HTERT RPE-1 (cell line): Measurements from ENCODE around the gene RAI1.

ENCODE experiments used
- in situ Hi-C: fragments of 300-500 bp; cut with MboI; formaldehyde crosslinking; loops from 4 replicates; pipeline ENCODE4 v1.14.3; 2020; ENCODE audit warnings: low sequenced_read_pairs

RAI1 gene

DNA sequence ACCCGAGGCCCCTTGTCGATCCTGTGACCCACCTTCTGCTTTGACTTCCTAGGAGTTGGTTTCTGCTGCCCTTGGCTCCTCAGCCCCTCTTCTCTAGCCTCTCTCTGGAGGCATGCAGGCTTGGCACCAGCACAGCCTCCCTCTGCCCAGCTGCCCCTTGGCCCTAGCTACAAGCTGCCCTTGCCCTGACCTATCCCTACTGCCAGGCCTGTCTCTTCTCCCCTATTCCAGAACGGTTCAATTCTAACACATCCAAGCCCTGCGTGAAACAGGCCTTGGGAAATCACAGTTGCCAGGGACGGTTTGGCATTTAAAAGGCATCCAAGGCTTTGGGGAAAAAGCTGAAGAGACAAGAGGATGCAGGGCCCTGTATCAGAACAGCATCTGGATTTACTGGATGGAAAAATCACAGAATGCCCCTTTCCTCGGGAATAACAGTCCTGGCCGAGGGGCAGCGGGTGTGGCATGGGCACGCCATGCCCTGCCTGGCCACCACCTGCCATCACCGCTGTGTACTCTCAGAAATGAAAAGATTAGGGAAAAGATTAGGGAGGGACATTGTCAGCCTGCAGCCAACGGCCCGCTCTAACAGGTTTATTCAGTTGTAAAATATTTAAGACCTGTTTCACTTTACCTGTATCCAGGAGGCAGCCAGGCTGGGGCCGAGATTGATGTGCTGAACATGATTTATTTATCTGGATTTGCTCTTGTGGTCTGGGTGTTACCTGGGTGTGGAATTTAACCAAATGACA, 15.8 kb downstream of the RAI1 start:
- in situ Hi-C loops: no loop called here

DNA sequence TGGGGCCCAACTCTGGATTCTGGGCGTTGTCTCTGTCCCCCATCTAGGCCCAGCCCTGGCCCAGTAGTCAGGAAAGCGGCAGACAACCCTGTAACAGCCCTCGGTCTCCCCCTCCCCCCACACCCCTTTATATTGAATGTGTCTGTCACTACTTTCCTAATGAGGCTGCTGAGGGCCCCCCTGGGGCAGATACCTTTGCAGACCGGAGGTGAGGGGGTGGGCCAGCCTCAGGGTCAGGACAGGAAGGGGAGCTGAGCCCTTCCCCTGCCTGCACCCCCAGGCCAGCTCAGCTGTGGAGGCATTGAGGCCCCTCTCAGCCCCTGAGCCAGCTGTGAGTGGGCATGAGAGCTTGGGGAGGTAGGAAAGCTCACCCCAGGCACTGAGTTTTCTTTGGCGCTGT, 17.1 kb downstream of the RAI1 start:
- in situ Hi-C loops: no loop called here

DNA sequence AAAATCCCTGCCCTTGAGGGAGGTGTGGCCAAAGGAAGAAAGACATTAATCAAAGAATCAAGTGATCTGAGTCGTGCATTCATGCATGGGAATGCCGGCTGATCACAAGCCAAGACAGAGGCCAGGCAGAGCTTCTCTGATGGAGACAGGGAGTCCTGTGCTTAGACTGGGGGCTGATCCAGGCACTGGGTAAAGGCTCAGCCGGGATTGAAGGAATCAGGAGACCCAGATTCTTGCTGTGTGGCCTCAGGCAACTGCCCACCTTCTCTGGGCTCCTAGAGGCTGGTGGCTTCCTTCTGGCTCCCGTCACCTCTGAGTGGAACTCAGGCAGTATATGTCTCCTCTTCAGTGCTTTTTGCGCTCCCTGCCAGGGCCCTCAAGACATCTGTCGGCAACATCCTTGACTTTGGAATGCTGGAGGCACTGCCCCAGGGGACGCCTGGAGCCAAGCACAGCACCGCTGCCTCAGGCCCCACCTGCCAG, 17.7 kb downstream of the RAI1 start:
- in situ Hi-C loops: no loop called here

DNA sequence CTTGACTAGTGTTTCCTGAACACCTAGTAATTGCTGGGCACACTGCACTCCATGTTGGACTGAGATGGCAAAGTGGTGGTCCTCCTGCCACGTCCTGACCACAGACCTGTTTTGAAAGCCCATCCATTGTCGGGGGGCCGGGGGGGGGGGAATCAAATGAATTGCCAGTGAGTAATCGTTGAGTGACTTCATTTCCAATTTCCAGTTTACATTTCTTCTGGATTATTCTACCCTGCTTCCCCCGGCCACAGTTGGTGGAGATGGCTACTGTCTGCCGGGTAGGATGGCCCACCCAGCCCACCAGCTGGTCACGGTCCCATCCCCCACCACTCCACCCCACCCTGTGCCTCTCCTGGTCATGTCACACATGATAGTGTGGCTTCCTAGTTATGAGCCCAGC, 18.2 kb downstream of the RAI1 start:
- in situ Hi-C loops: no loop called here

DNA sequence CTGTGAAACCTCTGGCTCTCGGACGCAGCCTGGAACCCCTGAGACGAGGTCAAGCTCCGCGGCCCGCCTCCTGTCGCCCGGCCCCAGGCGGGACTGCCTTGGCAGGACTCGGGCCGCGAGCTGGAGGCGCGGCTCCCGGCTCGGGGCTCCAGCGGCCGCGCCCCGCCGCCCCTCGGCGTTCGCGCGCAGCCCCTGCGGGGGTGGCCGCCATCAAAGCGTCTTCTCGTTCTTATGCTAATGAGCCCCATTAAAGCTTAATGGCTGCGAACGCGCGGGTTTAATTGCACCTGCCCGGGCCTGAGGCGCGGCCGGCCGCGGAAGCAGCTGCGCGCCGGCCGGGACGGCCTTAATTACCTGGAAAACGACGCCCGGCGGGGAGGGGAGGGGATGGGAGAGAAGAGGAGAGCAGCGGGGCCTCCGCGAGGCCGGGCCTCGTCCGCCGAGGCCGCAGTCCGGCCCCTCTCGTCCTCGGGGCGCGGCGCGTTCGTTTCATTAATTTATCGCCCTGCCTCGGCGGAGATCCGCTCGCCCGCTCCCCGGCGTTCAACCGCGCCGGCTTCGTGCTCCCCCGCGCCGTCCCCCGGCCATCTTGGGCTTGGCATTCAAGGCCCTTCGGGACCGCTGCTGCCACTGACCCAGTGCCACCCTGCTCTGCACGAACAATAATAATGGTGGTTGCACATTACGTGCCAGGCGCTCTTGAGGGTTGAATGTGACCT, 19.2 kb downstream of the RAI1 start:
- in situ Hi-C loops: no loop called here

DNA sequence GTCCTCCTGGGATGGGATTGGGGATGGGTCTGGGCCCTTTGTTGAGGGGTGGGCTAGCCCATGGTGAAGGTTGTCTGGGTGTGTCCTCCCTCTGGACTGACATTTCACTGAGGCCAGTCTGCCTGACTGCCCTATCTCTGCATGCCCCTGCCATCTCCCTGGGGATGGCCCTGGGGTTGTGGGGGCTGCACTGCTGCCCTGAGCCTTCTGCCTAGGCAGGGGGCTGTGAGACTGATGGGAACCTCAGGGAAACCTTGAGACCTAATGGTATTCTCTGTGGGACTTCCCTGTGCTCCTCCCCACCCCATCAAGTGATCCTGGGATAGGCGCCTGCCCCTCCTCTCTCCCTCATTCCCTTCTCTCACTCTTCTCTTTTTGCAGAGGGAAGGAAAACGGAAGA, 19.9 kb downstream of the RAI1 start:
- in situ Hi-C loops: no loop called here

DNA sequence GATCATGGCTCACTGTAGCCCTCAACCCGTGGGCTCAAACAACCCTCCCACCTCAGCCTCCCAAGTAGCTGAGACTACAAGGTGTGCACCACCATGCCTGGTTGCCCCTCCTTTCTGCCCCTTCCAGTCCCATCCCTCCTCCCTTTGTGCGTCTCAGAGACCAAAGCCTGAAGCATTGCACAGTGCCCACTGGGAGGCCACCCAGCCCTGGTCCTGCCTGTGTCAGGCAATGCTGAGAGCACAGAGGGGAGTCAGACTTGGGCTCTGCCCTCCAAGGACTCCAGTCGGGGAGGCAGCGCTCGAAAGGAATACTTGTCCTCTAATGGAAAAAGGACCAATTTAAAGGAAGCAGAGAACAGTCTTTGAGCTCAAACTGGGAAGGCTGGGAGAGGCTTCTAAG, 20.4 kb downstream of the RAI1 start:
- in situ Hi-C loops: no loop called here

DNA sequence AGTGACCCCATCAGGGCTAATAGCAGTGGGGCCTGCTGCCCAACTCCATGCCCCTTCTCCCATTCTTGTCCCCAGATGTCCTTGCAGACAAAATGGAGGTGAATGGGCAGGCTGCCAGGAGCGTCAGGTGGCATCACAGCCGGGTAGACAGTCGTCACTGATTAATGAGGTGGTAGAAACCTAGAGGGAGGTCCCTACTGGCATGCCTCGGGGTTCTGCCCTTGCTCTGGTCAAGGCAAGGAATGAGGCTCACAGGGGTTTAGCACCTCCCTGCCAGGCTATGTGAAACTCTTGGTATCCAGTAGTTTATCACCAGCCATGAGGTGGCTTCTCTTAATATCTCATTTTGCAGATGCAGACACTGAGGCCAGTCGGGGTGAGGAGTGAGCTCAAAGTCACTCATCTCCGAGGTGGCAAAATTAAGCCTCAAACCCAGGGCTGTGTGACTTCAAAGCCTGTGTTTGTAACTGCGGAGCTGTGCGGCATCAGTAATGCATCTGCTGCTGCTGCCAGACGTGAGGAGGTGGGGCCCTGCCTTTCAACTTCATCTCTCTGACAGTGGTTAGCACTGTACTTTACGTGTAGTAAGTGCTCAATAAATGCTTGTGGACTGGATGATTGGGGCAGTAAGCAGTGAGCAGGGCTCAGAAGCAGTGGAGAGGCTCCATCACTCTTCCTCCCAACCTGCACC, 21.3 kb downstream of the RAI1 start:
- in situ Hi-C loops: no loop called here

DNA sequence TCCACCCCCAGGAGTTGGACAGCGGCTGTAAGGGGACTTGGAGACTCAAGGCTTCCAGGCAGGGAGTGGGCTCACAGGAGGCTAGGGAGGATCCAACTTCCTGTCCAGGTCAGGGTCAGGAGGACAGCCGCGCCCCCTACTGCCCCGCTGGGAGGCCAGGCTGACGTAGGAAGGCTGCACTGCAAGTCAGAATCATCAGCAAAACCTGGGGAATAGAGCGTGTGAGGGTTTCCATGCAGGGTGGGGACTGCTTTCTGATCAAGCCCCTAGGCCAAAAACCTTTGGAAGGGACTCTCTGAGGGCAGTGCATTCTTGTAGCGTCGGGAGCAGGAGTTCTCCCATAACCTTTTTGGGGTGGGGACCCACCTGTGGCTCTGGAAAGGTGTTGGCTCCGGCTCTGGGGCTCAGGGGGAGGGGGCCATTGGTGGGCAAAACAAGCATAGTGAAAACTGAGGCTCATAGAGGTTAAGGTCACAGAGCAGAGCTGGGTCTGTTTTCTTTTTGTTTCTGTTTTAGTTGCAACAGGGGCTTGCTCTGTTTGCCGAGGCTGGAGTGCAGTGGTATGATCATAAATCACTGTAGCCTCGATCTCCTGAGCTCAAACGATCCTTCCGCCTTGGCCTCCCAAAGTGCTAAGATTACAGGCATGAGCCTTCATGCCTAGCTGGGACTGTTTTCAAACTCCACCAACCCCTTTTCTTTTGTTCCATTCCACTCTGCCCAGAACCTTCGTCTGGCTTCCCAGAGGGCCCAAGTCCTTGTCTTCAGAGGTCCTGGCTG, 22.1 kb downstream of the RAI1 start:
- in situ Hi-C loops: no loop called here

DNA sequence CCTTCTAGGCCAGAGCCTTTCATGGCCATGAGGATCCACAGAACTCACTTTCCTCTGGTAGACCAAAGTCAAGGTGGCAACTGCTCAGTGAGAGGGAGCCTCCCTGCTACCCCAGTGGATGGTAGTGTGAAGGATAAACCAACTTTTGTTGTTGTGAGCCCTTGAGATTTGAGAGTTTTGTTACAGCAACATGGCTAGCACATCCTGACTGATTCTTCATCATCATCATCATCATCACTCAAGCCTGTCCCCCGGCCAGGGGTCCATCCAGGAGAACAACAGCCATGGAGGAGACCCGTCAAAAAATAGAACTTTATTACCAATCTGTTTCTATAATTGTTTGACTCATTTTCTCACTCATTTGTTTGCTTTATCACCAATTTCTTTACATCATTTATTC, 23.7 kb downstream of the RAI1 start:
- in situ Hi-C loops: no loop called here

DNA sequence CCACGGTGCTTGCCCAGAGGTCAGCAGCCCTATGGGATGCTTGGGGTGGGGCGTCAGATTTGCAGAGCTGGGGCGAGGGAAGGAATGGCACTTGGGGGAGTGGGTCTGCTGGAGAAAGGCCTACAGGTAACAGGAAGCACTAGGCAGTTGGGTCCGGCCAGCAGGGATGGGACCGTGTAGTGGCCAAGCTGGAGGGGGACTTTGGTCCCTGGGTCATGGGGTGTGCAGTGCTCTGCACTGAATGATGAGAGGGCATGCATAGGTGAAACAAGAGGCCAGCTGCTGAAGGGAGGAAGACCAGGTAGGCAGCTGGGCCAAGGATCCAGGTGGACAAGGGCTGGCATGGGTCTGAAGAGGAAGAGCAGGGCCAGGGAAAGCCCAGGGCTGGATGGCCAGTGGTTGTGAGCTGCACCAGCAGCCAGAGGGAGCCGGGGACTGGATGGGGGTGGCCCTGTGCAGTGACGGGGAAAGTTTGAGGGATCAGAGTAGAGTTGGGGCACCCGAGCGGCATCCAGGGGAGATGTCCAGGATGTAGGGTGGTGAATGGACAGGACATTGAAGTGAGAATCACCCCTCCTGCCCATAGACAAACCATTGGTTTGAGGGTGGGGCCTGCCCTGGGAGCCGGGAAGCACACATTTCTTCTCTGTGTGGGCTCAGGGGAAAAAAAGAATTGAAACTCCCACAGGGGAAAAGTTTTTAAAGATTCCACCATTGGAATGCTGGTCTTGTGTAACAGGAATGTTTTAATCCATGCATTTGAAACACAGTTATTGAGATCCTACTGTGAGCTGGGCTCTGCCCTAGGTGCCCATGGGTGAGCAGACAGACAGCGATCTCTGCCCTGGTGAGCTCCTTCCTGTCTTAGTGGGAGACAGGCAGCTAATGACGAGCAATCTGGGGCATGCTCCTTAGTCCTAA, 25.1 kb downstream of the RAI1 start:
- in situ Hi-C loops: no loop called here

DNA sequence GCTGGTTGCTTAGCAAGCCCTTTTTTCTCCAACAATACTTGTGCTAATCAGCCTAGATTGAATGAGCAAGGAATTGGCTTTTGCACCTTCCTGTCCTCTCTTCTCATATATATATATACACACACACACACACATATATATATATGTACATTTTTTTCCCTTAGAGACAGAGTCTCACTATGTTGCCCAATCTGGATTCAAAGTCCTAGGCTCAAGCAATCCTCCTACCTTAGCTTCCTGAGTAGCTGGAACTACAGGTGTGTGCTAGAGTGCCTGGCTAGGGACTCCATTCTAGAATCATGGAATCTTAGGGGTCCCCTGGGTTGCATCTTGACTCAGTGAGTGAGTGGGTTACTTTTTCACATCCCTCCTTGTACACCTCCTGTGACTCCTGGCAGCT, 27.0 kb downstream of the RAI1 start:
- in situ Hi-C loops: no loop called here

DNA sequence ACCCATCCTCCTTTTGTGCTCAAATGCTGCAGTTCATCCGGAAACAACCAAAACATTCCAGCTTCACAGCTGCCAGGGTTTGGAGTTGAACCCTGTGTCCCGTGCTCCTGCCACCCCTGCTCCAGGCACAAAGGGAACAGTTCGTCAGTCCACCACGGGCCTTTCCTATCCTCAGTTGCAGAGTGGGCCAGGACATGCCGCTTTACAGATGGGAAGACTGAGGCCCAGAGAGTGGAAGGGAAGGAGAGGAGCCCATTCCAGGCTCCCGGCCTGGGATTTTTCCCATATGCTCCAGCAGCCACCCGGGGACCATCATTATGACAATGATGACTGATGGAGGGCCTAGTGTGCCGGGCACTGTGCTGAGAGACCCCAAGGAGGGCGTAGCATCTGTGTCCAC, 27.6 kb downstream of the RAI1 start:
- in situ Hi-C loops: no loop called here

DNA sequence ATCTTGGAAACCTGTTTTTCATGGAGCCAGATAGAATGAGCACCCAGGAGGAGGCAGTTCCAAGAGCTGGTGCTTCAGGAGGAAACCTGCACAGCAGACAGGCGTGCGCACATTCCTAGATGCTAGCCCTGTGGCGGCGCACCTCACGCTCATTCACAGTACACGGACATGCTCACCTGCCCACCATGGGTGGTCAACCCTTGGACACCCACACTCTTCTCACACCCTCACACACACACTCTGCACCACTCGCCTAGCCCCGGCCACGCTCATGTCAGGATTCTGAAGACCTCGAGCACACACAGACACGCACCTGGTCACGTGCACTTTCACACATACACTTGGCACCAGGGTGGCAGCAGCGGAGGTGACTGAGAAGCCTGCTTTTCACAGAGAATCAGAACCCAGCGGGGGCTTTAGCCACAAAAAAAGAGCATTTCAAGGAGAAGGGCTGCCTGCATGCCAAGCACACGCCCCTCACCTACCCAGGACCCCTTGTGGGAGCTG, 28.6 kb downstream of the RAI1 start:
- in situ Hi-C loops: no loop called here

DNA sequence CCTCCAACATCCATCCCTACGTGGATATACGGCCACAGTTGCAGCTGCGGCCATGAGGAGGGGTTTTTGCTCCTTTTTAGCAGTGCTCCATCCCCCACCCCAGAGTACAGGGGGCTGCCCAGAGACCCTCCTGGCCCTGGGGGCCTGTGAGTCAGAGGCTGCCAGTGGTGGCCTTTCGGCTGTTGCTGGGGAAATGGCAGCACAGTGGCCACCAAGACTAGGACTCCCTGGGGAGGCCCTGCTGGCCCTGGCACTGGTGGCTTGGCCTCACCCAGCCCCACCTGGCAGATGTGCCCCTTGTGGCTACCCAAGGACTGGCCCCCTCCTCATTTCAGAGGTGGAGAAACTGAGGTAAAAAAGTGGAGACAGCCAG, 29.1 kb downstream of the RAI1 start:
- in situ Hi-C loops: no loop called here

DNA sequence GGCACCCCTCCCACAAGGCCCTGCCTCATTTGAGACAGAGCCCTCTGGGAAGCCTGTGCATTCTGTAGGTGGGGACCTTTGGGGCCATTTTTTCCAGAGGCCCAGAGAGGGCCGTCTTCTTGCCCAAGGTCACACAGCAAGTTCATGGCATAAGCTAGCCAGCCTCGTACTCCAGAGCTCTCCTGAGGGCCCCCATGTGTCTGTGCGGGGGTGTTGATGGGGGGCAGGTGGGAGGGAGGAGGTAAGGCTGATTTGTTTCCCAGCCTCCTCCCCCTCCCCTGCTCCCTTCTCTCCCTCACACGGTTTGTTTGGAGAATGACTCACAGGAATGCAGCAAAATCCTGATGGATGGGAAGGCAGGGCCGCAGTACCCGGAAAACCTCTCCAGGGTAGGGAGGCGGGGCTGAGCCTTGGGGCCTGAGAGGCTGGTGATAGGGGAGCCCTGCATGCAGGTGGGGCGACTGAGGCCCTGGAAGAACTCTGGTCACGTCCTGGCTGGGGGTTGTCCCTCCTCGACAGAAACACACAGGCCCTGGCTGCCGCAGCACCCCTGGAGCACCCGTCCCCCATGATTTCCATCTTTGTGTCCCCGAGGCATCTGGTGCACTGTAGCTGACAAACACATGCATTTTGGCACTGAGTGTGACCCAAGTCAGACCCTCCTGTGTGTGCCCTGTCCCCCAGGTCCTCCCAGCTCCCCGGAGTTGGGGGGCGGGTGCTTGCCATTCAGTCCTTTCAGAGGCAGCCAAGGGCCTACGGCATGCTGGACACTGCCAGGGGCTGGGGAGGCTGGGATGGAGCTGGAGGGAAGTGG, 29.7 kb downstream of the RAI1 start:
- in situ Hi-C loops: no loop called here

DNA sequence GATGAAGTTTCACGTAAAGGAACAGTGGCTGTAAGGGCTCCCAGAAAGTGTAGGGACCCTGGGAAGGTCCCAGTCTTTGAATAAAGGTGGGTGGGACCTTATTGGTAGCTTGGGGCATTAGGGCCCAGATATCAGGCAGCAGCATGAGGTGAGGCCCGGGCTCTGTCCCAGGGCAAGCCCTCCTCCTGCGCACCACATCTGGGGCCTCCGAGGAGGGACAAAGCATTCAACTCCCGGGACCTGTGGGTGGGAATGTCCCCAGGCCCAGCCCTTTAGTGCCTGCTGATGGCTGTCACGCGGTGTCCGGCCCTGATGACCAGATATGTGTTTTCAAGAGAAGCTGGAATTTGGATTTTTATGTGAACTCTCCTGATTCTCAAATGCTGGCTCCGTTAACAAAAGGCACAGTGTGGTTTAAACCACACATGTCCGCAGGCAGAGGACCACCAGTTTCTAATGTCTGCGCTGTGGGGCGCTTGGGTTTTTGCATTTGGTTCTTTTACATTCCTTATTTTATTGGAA, 30.4 kb downstream of the RAI1 start:
- in situ Hi-C loops: no loop called here

DNA sequence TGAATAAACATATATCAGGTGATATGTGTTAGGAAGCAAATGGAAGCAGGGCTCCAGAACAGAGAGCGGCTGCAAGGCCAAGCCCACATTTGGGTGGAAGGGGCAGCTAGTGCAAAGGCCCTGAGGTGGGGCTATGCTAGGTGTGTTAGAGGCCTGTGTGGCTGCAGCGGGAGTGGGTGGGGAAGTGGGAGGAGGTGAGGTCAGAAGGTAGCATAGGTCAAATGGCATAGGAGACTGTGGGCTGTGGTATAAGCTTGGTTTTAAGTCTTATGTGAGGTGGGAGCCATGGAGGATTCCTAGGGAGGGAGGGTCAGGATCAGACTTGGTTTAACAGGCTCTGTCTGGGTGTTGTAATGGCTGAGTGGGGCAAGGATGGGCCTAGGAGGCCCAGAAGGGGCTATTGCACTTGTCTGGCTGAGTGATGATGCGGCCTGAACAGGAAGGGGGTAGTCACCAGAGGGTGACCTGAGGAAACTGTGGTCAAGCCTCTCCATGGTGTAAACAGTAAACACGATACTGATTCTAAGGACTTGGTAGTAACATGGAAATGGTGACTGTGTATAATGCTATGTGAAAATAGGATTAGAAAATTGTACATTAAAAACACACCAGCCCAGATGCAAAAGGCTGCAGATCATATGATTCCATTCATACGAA, 31.1 kb downstream of the RAI1 start:
- in situ Hi-C loops: no loop called here
